HG03378 (cell line): Measurements from ENCODE around the gene UCP2.
"Not testable (repeated sequence)": the region's sequence is repeated elsewhere in the genome, so short reads cannot be mapped to it uniquely, and the experiment has no call there.

ENCODE experiments used
- ATAC-seq: cut with Tn5 transposase; IDR thresholded peaks from one replicate; pipeline ENCODE4 v1.9.1; 2021; ENCODE audit warnings: mild to moderate bottlenecking, moderate library complexity; ENCODE audit not compliant: unreplicated experiment

The UCP2 gene

DNA sequence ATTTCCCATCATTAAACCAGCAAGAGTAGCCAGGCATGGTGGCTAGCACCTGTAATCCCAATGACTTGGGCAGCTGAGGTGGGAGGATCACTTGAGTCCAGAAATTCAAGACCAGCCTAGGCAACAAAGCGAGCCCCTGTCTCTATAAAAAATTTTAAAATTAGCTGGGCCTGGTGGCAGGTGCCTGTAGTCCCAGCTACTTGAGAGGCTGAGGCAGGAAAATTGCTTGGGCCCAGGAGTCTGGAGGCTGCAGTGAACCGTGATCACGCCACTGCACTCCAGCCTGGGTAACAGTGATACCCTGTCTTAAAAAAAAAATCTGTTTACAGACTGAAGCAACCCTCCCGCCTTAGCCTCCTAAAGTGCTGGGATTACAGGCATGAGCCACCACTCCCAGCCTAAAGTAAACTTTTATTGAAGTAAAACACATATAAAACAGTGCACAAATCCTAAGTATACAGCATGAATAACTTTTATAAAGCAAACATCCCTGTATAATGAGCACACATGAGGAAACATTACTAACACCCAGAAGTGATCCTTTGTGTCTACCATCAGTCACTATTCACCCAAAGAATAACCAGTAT is 13.6 kb upstream of the UCP2 start:
- no peak for ATAC-seq

DNA sequence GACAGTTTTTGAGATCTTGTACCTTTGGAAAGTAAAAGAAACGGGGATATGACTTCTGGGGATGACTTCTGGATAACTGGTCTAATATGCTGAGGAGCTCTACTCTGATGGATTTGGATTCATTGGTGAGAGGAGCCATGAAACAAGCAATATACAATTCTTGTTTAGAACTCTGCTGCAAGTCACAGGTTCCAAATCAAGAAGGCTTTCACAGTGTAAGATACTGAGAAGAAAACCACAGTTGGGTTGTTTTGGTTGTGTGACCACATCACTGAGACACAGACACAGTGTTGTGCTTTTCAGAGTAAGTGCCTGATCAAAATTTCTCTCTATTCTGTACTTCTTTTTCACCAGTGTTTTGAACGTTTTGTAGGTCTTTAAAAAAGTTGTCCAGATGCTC is 13.1 kb upstream of the UCP2 start:
- ATAC-seq: no peak

DNA sequence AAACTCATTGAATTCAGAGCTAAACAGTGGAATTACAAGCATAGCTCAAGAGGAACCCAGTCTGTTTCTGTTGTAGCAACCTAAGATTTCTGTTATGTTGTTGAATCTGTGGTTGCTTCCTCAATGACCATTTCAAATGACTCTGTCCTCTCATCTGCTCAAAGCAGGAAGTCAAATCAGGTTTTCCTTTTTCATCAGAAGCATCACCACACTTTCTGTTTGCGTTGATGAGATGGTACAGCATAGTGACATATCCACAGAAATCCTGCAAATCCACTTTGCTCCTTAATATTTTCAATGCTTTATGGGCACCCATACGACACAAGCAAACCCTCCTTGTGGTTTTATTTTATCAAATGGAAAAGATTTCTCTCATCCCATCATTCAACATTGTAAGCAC is 12.6 kb upstream of the UCP2 start:
- ATAC-seq: peak; percentile 43

DNA sequence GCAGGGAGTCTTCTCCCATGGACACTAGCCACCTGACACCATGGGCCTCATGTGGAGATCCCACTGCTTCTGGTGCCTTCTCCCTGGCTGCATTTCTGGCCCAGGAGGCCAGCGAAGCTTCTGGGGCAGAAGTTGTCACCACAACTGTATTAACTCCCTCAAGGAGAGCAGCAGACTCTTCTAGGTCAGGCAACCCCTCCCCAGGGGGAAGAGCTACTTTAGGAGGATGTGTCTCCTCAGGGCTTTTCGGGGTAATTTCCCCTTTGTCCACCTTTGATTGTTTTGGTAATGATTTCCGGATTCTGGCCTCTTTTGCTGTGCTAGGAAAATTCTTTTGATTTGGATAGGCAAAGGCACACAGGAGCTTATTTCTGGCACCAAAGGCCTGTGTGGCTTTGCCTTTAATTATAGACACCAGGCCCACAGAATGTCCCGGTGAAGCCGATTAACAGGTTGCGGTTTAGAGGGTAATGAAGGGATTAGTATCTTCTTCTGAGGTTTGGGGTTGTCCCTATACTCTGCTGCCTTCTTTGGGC is 8.9 kb upstream of the UCP2 start:
- no peak for ATAC-seq

DNA sequence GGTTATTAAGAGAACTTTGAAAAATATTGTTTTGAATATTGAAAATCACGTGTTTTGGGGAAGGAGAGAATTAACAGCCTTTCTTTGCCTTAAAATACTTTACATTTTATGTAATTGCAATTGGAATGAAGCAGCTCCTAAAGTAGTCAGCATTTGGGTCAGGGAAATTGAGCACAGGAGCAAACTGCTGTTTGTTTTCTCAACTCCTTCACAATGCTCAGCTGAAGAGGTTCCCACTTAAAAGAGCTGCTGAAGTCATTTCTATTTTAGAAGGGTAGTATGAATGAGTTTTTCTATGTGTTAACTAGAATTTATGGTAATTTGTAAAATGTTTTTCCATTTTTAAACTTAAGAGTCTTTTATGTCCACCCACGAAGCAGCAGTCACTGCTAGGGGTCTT is 8.1 kb upstream of the UCP2 start:
- ATAC-seq: no peak

DNA sequence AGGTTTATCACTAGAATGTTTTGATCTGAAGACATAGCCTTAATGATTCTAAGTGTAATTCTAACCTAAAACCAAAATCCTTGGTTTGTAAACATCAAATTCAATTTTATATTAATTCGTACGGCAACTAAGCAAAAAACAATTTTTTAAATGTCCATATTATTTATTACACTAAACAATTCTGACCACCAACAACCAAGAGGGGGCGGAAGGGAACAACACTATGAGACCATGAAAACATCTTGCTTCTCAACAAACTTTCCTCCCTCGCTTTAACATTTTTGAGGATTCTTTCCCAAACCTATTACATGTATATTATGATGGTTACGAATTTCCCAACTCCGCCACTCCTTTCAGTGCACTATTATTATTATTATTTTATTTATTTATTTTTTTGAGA is 6.5 kb upstream of the UCP2 start:
- no peak for ATAC-seq

DNA sequence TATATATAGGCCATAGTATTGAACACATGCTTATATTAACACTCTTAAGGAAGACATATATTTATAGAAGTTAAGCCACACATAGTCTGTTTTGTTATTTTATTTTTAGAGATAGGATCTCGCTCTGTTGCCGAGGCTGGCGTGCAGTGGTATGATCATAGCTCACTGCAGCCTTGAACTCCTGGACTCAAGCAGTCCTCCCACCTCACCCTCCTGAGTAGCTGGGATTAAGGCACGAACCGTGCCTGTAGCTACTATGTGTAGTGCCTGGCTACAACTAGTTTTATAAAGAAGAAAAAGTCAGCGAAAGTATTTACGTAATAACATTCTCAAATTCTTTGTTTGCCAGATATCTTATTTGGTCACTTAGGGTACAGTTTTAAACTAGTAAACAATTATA is 5.6 kb upstream of the UCP2 start:
- no peak for ATAC-seq

DNA sequence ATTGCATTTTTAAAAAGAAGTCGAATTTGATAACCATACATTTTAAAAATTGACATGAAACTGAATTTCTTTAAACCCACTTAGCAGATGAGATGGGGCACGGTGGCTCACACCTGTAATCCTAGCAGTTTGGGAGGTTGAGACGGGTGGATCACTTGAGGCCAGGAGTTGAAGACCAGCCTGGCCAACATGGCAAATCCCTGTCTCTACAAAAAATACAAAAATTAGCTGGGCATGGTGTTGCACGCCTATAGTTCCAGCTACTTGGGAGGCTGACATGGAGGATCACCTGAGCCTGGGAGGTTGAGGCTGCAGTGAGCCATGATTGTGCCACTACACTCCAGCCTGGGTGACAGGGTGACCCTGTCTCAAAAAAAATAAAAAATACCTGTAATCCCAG is 3.0 kb upstream of the UCP2 start:
- not testable (repeated sequence) for ATAC-seq

DNA sequence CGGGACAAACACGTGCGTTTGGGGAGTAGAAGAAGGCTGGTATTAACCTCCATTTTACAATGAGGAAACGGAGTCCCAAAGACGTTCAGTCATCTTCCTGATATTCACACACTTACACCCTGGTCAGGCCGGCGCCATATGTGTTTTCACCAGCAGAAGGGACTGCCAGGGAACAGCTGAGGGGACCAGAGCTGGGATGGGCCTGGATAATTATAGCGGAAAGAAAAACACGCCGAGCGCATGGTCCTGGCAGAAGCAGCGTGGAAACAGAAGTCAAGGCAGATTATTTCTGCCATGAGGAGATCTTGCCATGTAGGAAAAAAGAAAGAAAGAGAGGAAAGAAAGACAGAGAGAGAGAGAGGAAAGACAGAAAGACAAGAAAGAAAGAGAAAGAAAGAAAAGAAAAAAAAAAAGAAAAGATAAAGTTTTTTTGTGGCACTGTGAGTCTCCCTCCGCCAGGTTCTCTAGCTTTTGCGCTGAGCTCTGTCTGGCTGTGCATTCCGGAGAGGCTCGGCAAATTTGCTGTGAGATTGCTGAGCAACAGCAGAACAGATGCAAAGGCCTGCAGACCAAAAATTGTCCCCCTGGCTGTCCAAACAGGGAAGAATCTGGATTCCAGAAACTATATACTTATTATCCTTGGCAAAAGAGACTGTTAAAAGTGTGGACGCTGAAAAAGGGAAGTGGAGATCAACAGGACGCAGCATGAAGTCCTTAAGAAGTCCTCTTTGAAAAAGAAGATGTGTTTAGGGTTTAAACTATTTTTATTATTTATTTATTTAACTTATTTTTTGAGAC is 1.3 kb upstream of the UCP2 start:
- ATAC-seq: no peak

DNA sequence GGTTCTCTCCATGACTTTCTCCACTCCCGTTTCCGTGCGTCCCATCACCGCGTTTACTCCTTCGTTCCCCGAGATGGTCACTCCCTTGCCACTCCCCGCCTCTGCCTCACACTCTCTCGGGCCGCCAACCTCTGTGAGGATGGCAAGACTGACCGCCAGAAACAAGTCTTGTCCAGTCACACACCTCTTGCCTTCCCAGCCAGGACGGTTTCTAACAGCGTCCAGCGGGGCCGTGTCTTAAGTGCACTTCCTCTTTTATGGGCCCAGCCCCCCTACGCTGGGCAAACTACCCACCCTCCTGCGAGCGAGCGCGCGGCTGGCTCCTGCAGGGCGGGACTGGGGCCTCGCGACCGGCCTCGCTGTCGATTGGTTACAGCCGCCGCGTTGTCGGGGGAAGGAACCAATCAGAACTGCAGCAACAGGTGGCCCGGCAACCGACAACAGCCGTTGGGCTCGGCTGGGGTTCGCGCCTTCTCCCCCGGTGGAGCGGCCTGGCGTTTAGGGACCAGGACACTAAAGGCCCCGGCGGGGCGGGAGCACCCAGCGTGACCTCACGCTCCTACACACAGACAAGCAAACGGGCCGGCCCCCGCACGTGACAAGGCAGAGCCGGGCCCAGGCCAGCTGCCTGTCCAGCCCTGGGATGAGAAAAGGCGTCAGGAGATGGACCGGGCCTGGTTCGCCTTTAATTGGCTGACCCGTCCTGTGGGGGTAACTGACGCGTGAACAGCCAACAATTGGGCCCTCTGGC is 522 bp upstream of the UCP2 start:
- ATAC-seq: peak; percentile 51

DNA sequence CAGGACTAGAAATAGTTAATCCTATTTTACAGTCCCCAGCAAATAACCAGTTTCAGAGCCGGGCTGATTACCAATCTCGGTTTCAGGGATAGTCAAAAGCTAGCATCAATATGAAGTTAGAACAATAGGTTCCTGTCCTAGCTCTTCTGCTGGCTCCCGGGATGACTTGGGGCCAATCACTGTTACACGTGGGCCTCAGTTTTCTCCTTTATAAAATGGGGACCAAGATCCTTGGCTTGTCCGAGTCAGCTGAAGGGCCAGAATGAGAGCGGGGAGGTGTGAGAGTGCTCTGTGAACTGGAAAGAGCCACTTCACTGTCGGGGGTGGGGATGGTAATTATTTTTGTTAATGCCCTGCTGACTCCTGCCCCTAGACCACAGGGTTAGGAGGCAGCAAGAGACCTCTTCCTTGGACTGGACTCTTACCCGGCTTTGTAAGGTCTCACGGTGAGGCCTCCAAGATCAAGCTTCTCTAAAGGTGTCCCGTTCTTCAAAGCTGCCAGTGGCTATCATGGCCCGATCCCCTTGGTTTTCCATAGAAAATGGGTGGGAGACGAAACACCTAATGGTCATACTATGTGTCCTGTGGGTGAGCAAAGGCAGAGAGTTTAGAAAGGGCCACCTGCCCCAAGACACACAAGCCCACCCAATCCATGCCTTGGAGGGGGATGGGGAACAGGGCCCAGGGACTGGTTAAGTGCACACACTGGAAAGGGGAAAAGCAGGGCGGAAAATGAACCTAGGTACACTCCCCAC is 1.4 kb downstream of the UCP2 start:
- no peak for ATAC-seq

DNA sequence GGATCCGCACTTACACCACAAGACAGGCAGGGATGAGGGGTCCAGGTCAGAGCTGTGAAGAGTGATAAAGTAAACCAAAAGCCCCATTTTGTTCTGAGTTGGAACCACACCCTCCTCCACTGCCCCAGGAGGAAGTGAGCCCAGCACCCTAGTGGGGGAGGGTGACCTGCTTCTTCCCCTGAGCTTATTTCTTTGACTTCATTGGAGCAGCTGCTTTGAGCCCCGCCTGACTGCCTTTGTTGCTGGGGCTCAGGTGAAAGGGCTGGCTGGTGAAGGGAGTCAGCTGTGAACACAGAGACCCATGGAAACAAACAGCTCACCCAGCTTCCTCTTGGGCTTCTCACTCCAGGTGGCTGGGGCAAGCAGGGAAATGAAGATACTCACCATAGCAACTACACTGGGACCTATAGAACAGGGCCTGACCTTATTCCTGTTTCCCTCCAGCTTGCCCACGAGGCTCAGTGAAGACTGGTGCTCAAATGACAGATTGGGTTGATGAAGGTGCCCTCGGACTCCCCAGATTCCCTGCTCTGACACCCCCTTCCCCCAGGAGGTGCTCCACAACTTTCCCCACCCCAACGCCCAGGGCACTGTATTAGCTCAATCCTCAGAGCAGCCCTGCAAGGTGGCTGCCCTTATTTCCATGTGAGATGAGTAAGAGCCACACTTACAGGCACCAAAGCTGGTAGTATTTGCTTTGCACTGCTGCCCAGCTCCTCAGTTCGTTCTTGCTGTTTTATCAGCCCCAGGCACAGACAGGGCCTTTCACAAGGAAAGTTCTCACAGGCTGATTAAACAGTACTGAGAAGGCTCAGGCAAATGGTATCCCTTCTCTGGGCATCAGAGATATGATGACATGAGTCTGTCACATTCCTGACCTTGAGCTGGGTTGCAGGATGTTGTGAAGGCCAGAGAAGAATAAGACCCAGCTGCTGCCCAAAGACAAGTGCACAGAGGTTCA is 2.4 kb downstream of the UCP2 start:
- peak; percentile 44 for ATAC-seq

DNA sequence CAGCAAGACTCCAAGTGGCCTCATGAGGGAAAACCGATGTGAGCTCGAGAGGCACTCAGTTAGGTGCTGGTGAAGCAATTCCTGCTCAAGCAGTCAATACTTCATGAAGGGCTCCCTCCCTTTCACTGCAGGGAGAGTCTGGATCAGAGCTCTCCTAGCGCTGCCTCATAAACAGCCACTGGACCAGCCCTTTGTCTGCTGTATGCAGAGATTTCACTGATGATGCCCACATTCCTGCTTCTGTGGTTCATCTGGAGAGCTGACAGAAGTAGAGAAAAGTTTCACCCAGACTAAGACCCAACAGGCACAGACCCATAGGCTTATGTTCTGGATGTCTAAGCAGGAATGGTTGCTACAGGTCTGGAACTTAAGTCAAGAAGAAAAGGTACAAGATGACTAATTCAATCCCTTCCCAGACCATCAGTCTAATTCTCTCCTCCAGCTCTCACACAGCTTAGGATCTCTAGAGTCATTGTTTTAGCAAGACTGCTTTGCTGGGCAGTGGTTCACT is 4.0 kb downstream of the UCP2 start:
- no peak for ATAC-seq

DNA sequence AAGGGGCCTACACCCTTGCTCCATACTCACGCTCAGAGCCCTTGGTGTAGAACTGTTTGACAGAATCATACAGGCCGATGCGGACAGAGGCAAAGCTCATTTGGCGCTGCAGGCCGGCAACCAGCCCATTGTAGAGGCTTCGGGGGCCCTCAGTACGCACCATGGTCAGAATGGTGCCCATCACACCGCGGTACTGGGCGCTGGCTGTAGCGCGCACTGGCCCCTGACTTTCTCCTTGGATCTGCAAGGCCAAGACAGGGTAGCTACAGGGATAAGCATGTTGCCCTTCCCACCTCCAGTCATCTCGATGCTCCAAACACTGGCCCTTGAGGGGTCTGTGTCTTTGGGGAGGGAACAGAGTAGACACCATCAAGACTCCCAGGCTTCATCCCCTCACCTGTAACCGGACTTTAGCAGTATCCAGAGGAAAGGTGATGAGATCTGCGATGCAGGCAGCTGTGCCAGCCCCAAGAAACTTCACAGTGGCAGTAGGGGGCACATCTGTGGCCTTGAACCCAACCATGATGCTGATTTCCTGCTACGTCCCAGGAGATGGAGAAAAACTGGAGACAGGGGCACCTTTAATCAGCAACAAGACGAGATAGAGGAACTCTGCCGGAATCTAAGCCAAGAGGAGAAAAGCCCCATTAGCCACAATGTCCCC is 4.7 kb downstream of the UCP2 start:
- no peak for ATAC-seq

DNA sequence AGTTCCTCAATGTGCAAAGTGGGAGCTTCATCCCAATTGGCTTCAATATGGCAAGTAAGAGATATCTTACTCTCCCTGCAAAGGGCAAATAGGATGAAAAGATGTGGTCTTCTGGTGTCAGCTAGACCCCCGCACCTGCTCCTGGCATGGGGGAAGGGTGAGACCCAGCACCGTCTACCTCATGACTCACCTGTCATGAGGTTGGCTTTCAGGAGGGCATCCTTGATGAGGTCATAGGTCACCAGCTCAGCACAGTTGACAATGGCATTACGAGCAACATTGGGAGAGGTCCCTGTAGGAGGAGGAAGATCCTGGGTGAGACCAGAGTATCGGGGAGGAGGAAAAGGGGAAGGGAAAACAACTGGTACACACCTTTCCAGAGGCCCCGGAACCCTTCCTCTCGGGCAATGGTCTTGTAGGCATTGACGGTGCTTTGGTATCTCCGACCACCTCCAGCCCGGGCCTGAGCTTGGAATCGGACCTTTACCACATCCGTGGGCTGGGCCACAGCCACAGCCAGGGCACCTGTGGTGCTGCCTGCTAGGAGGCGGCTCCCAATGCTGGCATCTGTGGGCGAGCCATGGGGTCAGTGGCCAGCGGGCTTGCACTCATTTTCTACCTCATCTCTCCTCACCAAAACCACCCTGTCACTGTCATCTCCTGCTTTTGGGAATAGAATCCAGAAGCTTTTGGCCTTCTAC is 6.0 kb downstream of the UCP2 start:
- no peak for ATAC-seq

DNA sequence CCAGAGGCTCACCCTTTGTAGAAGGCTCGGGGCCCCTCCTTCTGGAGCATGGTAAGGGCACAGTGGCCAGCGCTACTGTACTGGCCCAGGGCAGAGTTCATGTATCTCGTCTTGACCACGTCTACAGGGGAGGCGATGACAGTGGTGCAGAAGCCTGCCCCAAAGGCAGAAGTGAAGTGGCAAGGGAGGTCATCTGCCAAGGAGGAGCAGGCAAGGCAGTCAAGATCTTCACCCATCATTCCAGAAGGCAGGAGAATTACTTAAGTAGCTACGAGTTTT is 7.2 kb downstream of the UCP2 start:
- ATAC-seq: no peak

DNA sequence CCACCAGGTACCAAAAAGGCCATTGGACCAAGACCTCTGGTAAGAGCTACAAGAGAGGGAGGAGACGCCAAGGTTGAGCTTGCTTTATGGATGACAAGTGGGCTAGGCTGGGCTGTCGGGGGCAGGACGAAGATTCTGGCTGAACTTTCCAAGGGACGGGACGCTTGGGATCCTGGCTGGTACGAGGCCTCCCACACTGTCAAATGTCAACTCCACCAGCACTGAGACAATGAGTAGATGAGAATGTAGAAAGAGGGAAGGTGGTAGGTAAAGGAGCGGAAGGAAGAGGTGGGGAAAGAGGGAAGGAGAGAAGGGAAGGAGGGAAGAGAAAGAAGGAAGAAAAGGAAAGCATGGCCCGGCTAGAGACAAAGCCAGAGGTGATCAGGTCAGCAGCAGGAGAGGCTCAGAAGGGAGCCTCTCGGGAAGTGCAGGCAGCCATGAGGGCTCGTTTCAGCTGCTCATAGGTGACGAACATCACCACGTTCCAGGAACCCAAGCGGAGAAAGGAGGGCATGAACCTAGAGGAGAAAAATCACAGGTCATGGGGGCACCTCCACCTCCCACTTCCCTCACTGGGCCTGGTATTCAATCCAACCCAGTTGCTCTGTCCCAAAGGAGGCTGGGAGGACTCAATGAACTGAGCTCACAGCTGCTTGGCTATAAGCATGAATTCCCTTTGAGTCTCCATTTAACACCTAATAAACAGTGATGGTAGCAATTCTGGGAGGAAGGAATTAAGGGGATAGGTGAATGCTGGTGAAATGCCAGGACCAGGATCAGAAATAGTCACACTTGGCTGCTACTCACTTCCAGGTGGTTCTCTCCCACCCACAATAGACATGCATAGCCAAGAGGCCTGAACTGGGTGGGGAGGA is 7.8 kb downstream of the UCP2 start:
- no peak for ATAC-seq
